ENCODE results near the gene HS3ST1. TPM values are rescaled to one million over a fixed set of nuclear protein-coding genes. Genes with fewer than 3 reads are reported as not detected.

Gene HS3ST1
- total RNA-seq, 1 experiment from 2014 or later = 0.21 TPM

- ATAC-seq = no peak
- no peak overlapping the region for H3K4me3 ChIP-seq (ENCODE audit: low read depth in 2 of 2, low read length in 2 of 2)
- CTCF ChIA-PET = no interaction called here
- intact Hi-C loops (cut with micrococcal nuclease; ENCODE audit: unreplicated experiment) = no loop called here
- no peaks in the 10 kb centered on the region for H3K4me1 ChIP-seq (ENCODE audit: control insufficient read depth, insufficient read depth, low read length)
- no TSS peak for BruUV-seq (replicated peaks)
- in situ Hi-C loops (cut with HindIII; ENCODE audit: low pct_unique_long_range_greater_than_20kb, low sequenced_read_pairs) = no loop called here
- no peaks in the 10 kb centered on the region for H3K9me3 ChIP-seq (ENCODE audit: control insufficient read depth, insufficient read depth, low read depth, low read length)
- POLR2A ChIA-PET = no interaction called here
- H3K36me3 ChIP-seq (ENCODE audit: control insufficient read depth, insufficient read depth, low read length) = no peaks in the 10 kb centered on the region
- TF ChIP-seq POLR2AphosphoS5 (IDR thresholded peaks at IDR 0.05; ENCODE audit: low read depth, low read length) (no peak), SIN3A (IDR thresholded peaks at IDR 0.05; ENCODE audit: borderline replicate concordance, insufficient read depth, low read depth, low read length) (no peak), CTCF (IDR thresholded peaks at IDR 0.05) (no peak), REST (IDR thresholded peaks at IDR 0.05; ENCODE audit: insufficient read depth in 1 of 2, low read depth in 2 of 2, low read length in 1 of 2) (no peak), TCF7L2 (IDR thresholded peaks at IDR 0.05; ENCODE audit: low read depth, low read length) (no peak)
- no peak for DNase-seq (ENCODE audit: low read depth, low spot score)
- no peak overlapping the region for H3K27ac ChIP-seq (ENCODE audit: low read length)
- no peaks in the 10 kb centered on the region for H3K27me3 ChIP-seq (ENCODE audit: control insufficient read depth, insufficient read depth, low read length)
Observed at GRCh38 chr4:11451716-11452115, 23.0 kb upstream of the HS3ST1 start.

GRCh38 chr4:11446155-11446811 lies 17.6 kb upstream of the HS3ST1 start:
- no peaks in the 10 kb centered on the region for H3K4me1 ChIP-seq (ENCODE audit: control insufficient read depth, insufficient read depth, low read length)
- DNase-seq (ENCODE audit: low read depth, low spot score) = no peak
- no peak overlapping the region for H3K27ac ChIP-seq (ENCODE audit: low read length)
- in situ Hi-C loops (cut with HindIII; ENCODE audit: low pct_unique_long_range_greater_than_20kb, low sequenced_read_pairs) = no loop called here
- ATAC-seq = no peak
- CTCF ChIA-PET = no interaction called here
- H3K4me3 ChIP-seq (ENCODE audit: low read depth in 2 of 2, low read length in 2 of 2) = no peak overlapping the region
- no peaks in the 10 kb centered on the region for H3K9me3 ChIP-seq (ENCODE audit: control insufficient read depth, insufficient read depth, low read depth, low read length)
- H3K27me3 ChIP-seq (ENCODE audit: control insufficient read depth, insufficient read depth, low read length) = no peaks in the 10 kb centered on the region
- intact Hi-C loops (cut with micrococcal nuclease; ENCODE audit: unreplicated experiment) = no loop called here
- TF ChIP-seq POLR2AphosphoS5 (IDR thresholded peaks at IDR 0.05; ENCODE audit: low read depth, low read length) (no peak), SIN3A (IDR thresholded peaks at IDR 0.05; ENCODE audit: borderline replicate concordance, insufficient read depth, low read depth, low read length) (no peak), TCF7L2 (IDR thresholded peaks at IDR 0.05; ENCODE audit: low read depth, low read length) (no peak), CTCF (IDR thresholded peaks at IDR 0.05) (no peak), REST (IDR thresholded peaks at IDR 0.05; ENCODE audit: insufficient read depth in 1 of 2, low read depth in 2 of 2, low read length in 1 of 2) (no peak)
- no TSS peak for BruUV-seq (replicated peaks)
- POLR2A ChIA-PET = no interaction called here
- H3K36me3 ChIP-seq (ENCODE audit: control insufficient read depth, insufficient read depth, low read length) = no peaks in the 10 kb centered on the region

Data from Panc1 (cell line).